H1 (cell line): ENCODE results near the gene EXD3. TPM values are rescaled to one million over a fixed set of nuclear protein-coding genes. Genes with fewer than 3 reads are reported as not detected.
A peak's percentile ranks its signal among the peaks of the same experiment; 100 is the strongest.

Experiments used
- CTCF ChIA-PET: fragments of 300-600 bp; sonication (Branson Sonifier 250); formaldehyde crosslinking; loops from one replicate; lab custom pipeline; 2021; ENCODE audit not compliant: partially characterized antibody; lab: Charles Lee
- POLR2A ChIA-PET: fragments of 300-600 bp; sonication (Branson Sonifier 250); formaldehyde crosslinking; loops from one replicate; lab custom pipeline; 2021; ENCODE audit warnings: inconsistent platforms; ENCODE audit not compliant: partially characterized antibody; lab: Charles Lee
- DNase-seq, 2 experiments: peaks; one replicate each; pipeline versions ENCODE4 v3.0.0 to v3.0.0-alpha.2; 2010 to 2022; ENCODE audit warnings: low spot score in 2 of 2, low read depth in 1 of 2, mixed read lengths in 1 of 2
- FAIRE-seq: peaks from 2 replicates; lab custom pipeline; 2011; peaks lifted over from hg19 to GRCh38; lab: Jason Lieb, UNC
- H2AFZ ChIP-seq: 2 replicates; pipeline ENCODE4 v1.8.1; 2012; ENCODE audit warnings: low read length, inconsistent platforms
- H2AK5ac ChIP-seq: 2 replicates; pipeline ENCODE4 v1.6.1; 2013; ENCODE audit warnings: low read depth, low read length
- H2BK120ac ChIP-seq: replicated peaks from 2 replicates; pipeline ENCODE3; 2013; ENCODE audit warnings: low read depth, low read length, inconsistent platforms
- H2BK12ac ChIP-seq: 2 replicates; pipeline ENCODE4 v1.6.1; 2013; ENCODE audit warnings: low read depth, low read length
- H2BK15ac ChIP-seq: 2 replicates; pipeline ENCODE4 v1.6.1; 2013; ENCODE audit warnings: low read length
- H2BK20ac ChIP-seq: 2 replicates; pipeline ENCODE4 v1.6.1; 2013; ENCODE audit warnings: low read length
- H2BK5ac ChIP-seq: 2 replicates; pipeline ENCODE4 v1.6.1; 2013; ENCODE audit warnings: low read depth, low read length
- H3K14ac ChIP-seq: 2 replicates; pipeline ENCODE4 v1.6.1; 2013; ENCODE audit warnings: inconsistent platforms; ENCODE audit not compliant: insufficient read length
- H3K18ac ChIP-seq: 2 replicates; pipeline ENCODE4 v1.6.1; 2013; ENCODE audit warnings: low read length; ENCODE audit errors: extremely low read depth
- H3K23ac ChIP-seq: 2 replicates; pipeline ENCODE4 v1.6.1; 2013; ENCODE audit warnings: inconsistent platforms; ENCODE audit not compliant: insufficient read length
- H3K23me2 ChIP-seq: 2 replicates; pipeline ENCODE4 v1.6.1; 2013; ENCODE audit warnings: low read depth, low read length
- H3K27ac ChIP-seq: 2 replicates; pipeline ENCODE4 v1.6.1; 2011; ENCODE audit warnings: low read depth, low read length, inconsistent platforms
- H3K27me3 ChIP-seq, 4 experiments: replicated peaks in 1 of 4; 1 replicate in 1 of 4; 2 replicates in 3 of 4; pipeline versions ENCODE4 v1.6.1 to v1.8.1; 2011 to 2013; ENCODE audit warnings: low read length in 3 of 4, mild to moderate bottlenecking in 3 of 4, inconsistent platforms in 2 of 4, mixed read lengths in 2 of 4, moderate library complexity in 1 of 4; ENCODE audit not compliant: control insufficient read depth in 3 of 4, insufficient read depth in 3 of 4; ENCODE audit errors: extremely low read depth in 1 of 4
- H3K36me3 ChIP-seq, 4 experiments: 2 replicates each; pipeline versions ENCODE4 v1.6.1 to v1.8.1; 2011 to 2013; ENCODE audit warnings: mild to moderate bottlenecking in 4 of 4, low read length in 3 of 4, moderate library complexity in 2 of 4, control low read depth in 1 of 4, inconsistent platforms in 1 of 4; ENCODE audit not compliant: insufficient read depth in 4 of 4, control insufficient read depth in 2 of 4
- H3K4ac ChIP-seq: replicated peaks from 2 replicates; pipeline ENCODE3; 2013; ENCODE audit warnings: low read length, low read depth, mixed read lengths, inconsistent platforms; ENCODE audit not compliant: insufficient read length
- H3K4me1 ChIP-seq, 4 experiments: replicated peaks in 1 of 4; 1 replicate in 1 of 4; 2 replicates in 3 of 4; pipeline versions ENCODE4 v1.6.1 to v1.8.1; 2011 to 2013; ENCODE audit warnings: low read length in 3 of 4, inconsistent platforms in 2 of 4, mixed read lengths in 1 of 4; ENCODE audit not compliant: insufficient read depth in 4 of 4, control insufficient read depth in 3 of 4
- H3K4me2 ChIP-seq, 2 experiments: 2 replicates each; pipeline versions ENCODE4 v1.6.1 to v1.8.1; 2011 to 2013; ENCODE audit warnings: low read depth in 2 of 2, low read length in 2 of 2, control low read depth in 1 of 2, inconsistent platforms in 1 of 2, mild to moderate bottlenecking in 1 of 2; ENCODE audit not compliant: insufficient read depth in 1 of 2
- H3K4me3 ChIP-seq, 4 experiments: fragments of 200-600, 300-600 bp in 1 of 4; sonication (generic), shearing (Covaris generic), sonication (Bioruptor Twin) in 1 of 4; 2 replicates each; pipeline versions ENCODE4 v1.5.1 to v1.8.1; 2011 to 2016; ENCODE audit warnings: low read length in 4 of 4, low read depth in 3 of 4, control low read depth in 2 of 4, inconsistent platforms in 2 of 4, mild to moderate bottlenecking in 2 of 4, mixed read lengths in 1 of 4, moderate library complexity in 1 of 4; ENCODE audit not compliant: insufficient read depth in 2 of 4; ENCODE audit errors: extremely low read depth in 1 of 4
- H3K56ac ChIP-seq: replicated peaks from 2 replicates; pipeline ENCODE3; 2013; ENCODE audit warnings: low read depth, mild to moderate bottlenecking, mixed read lengths, low read length, inconsistent platforms; ENCODE audit not compliant: insufficient read length
- H3K79me1 ChIP-seq: 2 replicates; pipeline ENCODE4 v1.6.1; 2013; ENCODE audit warnings: low read depth, low read length, control low read depth
- H3K79me2 ChIP-seq, 2 experiments: 2 replicates each; pipeline versions ENCODE4 v1.6.1 to v1.8.1; 2012 to 2013; ENCODE audit warnings: low read length in 2 of 2, mild to moderate bottlenecking in 2 of 2, inconsistent platforms in 1 of 2; ENCODE audit not compliant: insufficient read depth in 2 of 2, control insufficient read depth in 1 of 2
- H3K9ac ChIP-seq, 4 experiments: replicated peaks in 1 of 4; 1 replicate in 1 of 4; 2 replicates in 3 of 4; pipeline versions ENCODE4 v1.6.1 to v1.8.1; 2011 to 2013; ENCODE audit warnings: low read depth in 3 of 4, low read length in 3 of 4, control low read depth in 2 of 4, mild to moderate bottlenecking in 2 of 4, moderate library complexity in 2 of 4, inconsistent platforms in 1 of 4; ENCODE audit errors: extremely low read depth in 1 of 4
- H3K9me3 ChIP-seq, 2 experiments: 2 replicates each; pipeline versions ENCODE4 v1.6.1 to v1.8.1; 2012 to 2013; ENCODE audit warnings: mild to moderate bottlenecking in 2 of 2, moderate library complexity in 2 of 2, control low read depth in 1 of 2, inconsistent platforms in 1 of 2, low read depth in 1 of 2, low read length in 1 of 2, mixed read lengths in 1 of 2; ENCODE audit not compliant: insufficient read depth in 2 of 2
- H4K20me1 ChIP-seq, 2 experiments: replicated peaks in 1 of 2; 2 replicates each; pipeline versions ENCODE3 to v1.8.1; 2011 to 2013; ENCODE audit warnings: inconsistent platforms in 2 of 2, low read length in 2 of 2, mild to moderate bottlenecking in 1 of 2; ENCODE audit not compliant: insufficient read depth in 2 of 2, control insufficient read depth in 1 of 2
- H4K5ac ChIP-seq: 2 replicates; pipeline ENCODE4 v1.6.1; 2013; ENCODE audit warnings: low read length, low read depth, mixed read lengths, inconsistent platforms; ENCODE audit not compliant: insufficient read length
- H4K8ac ChIP-seq: 2 replicates; pipeline ENCODE4 v1.8.0; 2013; ENCODE audit warnings: mild to moderate bottlenecking, moderate library complexity, low read length, inconsistent platforms; ENCODE audit not compliant: insufficient read depth; ENCODE audit errors: extremely low read depth
- H4K91ac ChIP-seq: replicated peaks from 2 replicates; pipeline ENCODE3; 2013; ENCODE audit warnings: low read length, mixed read lengths, inconsistent platforms; ENCODE audit not compliant: insufficient read length
- ATF3 ChIP-seq: IDR thresholded peaks from 2 replicates; pipeline ENCODE4 v1.6.1; 2011; ENCODE audit warnings: low read depth, mild to moderate bottlenecking, low read length; ENCODE audit not compliant: insufficient read depth
- BCL11A ChIP-seq, 2 experiments: IDR thresholded peaks; one replicate each; pipeline ENCODE4 v1.6.1; 2011; ENCODE audit warnings: low read depth in 2 of 2, low read length in 2 of 2, mild to moderate bottlenecking in 2 of 2
- EZH2 ChIP-seq: fragments of 200-600 bp; sonication (generic); IDR thresholded peaks from 2 replicates; pipeline ENCODE4 v1.7.1; 2012; ENCODE audit warnings: low read depth, mild to moderate bottlenecking, moderate library complexity, low read length, inconsistent platforms; ENCODE audit not compliant: severe bottlenecking
- FOSL1 ChIP-seq: IDR thresholded peaks from 2 replicates; pipeline ENCODE4 v1.6.1; 2011; ENCODE audit warnings: mild to moderate bottlenecking, low read depth, low read length, moderate library complexity; ENCODE audit not compliant: insufficient read depth
- GABPA ChIP-seq: IDR thresholded peaks from 2 replicates; pipeline ENCODE4 v1.6.1; 2011; ENCODE audit warnings: mild to moderate bottlenecking, low read length, moderate library complexity, borderline replicate concordance; ENCODE audit not compliant: insufficient read depth
- KDM5A ChIP-seq: fragments of 200-600 bp; IDR thresholded peaks from 2 replicates; pipeline ENCODE4 v1.7.1; 2012; ENCODE audit warnings: mild to moderate bottlenecking, low read length, inconsistent platforms, mixed read lengths
- MAX ChIP-seq: IDR thresholded peaks from 2 replicates; pipeline ENCODE4 v1.6.1; 2012; ENCODE audit warnings: inconsistent platforms
- SIRT6 ChIP-seq: IDR thresholded peaks from one replicate; pipeline ENCODE4 v1.7.1; 2012; ENCODE audit warnings: low read length, inconsistent platforms
- WGBS, 2 experiments: shearing (Covaris generic) in 1 of 2; methylation state at CpG; one replicate each; pipeline versions ENCODE4 v1.1.6 to v1.1.7; 2013 to 2015; ENCODE audit warnings: low lambda C conversion rate in 2 of 2, mixed read lengths in 2 of 2, inconsistent platforms in 1 of 2, low coverage in 1 of 2, missing lambda C conversion rate in 1 of 2; ENCODE audit not compliant: insufficient replicate concordance in 2 of 2, insufficient coverage in 1 of 2, insufficient read length in 1 of 2; ENCODE audit errors: extremely low coverage in 1 of 2, missing lambda C conversion rate in 1 of 2; 5-methylcytosine and 5-hydroxymethylcytosine counted together
- polyA plus RNA-seq, 7 experiments: library from polyadenylated mRNA; depleted of rRNA in 3 of 7; stranded (reverse) in 5 of 7; unstranded in 2 of 7; fragments of >200 nt in 5 of 7; fragments of 200-250 nt in 2 of 7; gene quantifications; 1 replicate in 5 of 7; 2 replicates in 1 of 7; 4 replicates in 1 of 7; pipeline versions ENCODE4 v1.2.1 to v1.2.3, GENCODE V29; 2011 to 2013; ENCODE audit warnings: missing spikeins in 2 of 7, mixed read lengths in 2 of 7
- total RNA-seq: library from RNA; stranded (reverse); fragmentation: NEBNext Ultra II Directional; extraction: Animal tissue kit (Norgen Biotek cat#: 25700); gene quantifications from 2 replicates; pipeline ENCODE4 v1.2.1, GENCODE V29; 2021
- TF ChIP-seq, protein P1 (sequence below): IDR thresholded peaks from 2 replicates; pipeline ENCODE4 v1.6.1; 2011; ENCODE audit warnings: low read length, improper control_type of control experiment

The EXD3 gene
- total and polyA plus RNA-seq, 2 of the 8 experiments (the other 6 are each of a cell fraction or from before 2014, with no cell fraction given): 7.2 to 9.4 TPM

DNA sequence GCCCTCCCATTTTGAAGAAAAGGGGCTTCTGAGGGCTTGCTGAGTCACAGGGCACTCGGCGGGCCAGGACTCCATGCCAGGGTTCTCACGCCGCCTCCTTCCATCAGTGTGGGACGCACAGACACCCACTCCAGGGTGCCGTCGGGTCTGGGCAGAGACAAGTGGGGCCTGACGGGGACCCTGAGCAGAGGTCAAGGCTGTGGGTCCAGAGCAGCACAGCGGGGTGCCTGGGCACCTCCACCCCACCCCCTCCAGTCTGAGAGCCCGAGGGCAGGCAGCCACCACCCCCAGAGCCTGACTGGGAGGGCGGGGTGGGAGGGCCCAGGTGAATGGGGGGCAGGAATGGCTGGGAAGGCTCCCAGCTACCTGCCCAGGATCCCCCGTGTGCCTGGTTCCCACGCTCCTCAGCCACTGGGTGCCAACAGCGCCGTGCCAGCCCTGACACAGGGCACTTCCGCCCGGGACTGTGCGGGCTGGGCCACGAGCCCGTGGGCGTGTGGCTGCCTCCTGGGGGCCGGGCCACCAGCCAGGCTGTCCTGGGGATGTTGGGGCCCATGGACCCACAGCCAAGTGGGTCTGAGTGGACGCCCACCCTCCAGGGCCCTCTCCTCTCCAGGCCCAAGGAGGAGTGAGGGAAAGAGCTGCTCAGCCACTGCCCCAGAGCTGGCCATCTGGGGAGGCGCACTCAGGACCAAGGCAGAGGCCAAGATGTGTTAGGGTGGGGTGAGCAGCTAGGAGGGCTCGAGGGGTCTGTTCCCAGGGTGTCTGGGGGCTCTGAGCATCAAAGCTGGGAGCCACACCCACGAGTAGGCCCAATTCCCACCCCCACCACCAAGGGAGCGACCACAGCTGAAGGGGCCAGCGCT lies 110.7 kb downstream of the EXD3 start:
- CTCF ChIA-PET: interaction anchor here (0.7 to 1.5 kb wide), 4 partner anchors 9 to 244 kb away, joined by 3 to 8 read pairs (median 4); partner anchors contain the start of gene NRARP
- TF ChIP-seq EZH2: no peak
- no peak for TF ChIP-seq KDM5A
- no peak for TF ChIP-seq BCL11A (IDR thresholded peaks at IDR 0.05; ENCODE audit: low read depth in 2 of 2, low read length in 2 of 2)
- TF ChIP-seq MAX: no peak
- TF ChIP-seq, protein P1, sequence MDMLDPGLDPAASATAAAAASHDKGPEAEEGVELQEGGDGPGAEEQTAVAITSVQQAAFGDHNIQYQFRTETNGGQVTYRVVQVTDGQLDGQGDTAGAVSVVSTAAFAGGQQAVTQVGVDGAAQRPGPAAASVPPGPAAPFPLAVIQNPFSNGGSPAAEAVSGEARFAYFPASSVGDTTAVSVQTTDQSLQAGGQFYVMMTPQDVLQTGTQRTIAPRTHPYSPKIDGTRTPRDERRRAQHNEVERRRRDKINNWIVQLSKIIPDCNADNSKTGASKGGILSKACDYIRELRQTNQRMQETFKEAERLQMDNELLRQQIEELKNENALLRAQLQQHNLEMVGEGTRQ: no peak
- no peak for TF ChIP-seq GABPA
- TF ChIP-seq ATF3: no peak
- TF ChIP-seq FOSL1: no peak
- TF ChIP-seq SIRT6: no peak

More for the DNA sequence above, 110.7 kb downstream of the EXD3 start:
- Histone ChIP-seq H3K56ac (no peak overlapping the region), H3K36me3 (no peaks in the 10 kb centered on the region), H3K14ac (no peak overlapping the region), H4K20me1 (no peaks in the 10 kb centered on the region), H3K4me2 (no peak overlapping the region), H3K4me1 (peaks cover 0 to 26% (median 18%) of the 10 kb centered on the region in 4 experiments; a peak in 6 of 7 replicates), H2BK12ac (no peak overlapping the region), H3K9me3 (no peaks in the 10 kb centered on the region), H3K23me2 (no peaks in the 10 kb centered on the region; the same call in 1 of the 2 replicates), H2BK120ac (no peak overlapping the region), H3K23ac (no peak overlapping the region), H2BK5ac (0 out of 2 replicates have a peak overlapping the region, but pooled peaks have one; percentile 21), H2BK15ac (no peak overlapping the region; the same call in 1 of the 2 replicates), H2AFZ (no peak overlapping the region), H4K91ac (no peak overlapping the region), H3K9ac (no peak overlapping the region), H3K4me3 (no peak overlapping the region), H2AK5ac (no peak overlapping the region), H3K79me1 (no peaks in the 10 kb centered on the region), H3K27me3 (peaks cover 0 to under 1% (median 0%) of the 10 kb centered on the region in 4 experiments; a peak in 1 of 7 replicates), H3K27ac (no peak overlapping the region), H3K18ac (no peak overlapping the region), H2BK20ac (no peak overlapping the region), H4K5ac (no peak overlapping the region), H3K4ac (no peak overlapping the region), H3K79me2 (no peaks in the 10 kb centered on the region), H4K8ac (no peak overlapping the region)
- 84% methylated on average over 26 of the region's 28 CpGs; no CpG with 5 or more reads in 1 of the 2 experiments for WGBS, 2 experiments
- no peak for DNase-seq
- no peak for FAIRE-seq
- POLR2A ChIA-PET: interaction anchor here (0.6 to 11.9 kb wide), 3 partner anchors 12 to 184 kb away, joined by 3 to 129 read pairs (median 6); partner anchors contain the start of genes NRARP and TOR4A
